OCI-LY1 (cell line): Measurements from ENCODE around the gene EIF3K.

ENCODE experiments used
- H2AFZ ChIP-seq: fragments of 200-600 bp; sonication (generic), shearing (Covaris generic); 2 replicates; pipeline ENCODE4 v1.6.0; 2014; ENCODE audit warnings: antibody characterized with exemption, mild to moderate bottlenecking, low read length
- H3F3A ChIP-seq: fragments of 200-600 bp; sonication (generic), shearing (Covaris generic); 2 replicates; pipeline ENCODE4 v1.6.0; 2014; ENCODE audit warnings: mild to moderate bottlenecking, antibody characterized with exemption, low read length, moderate library complexity; ENCODE audit not compliant: insufficient read depth
- H3K27ac ChIP-seq: fragments of 200-600 bp; sonication (generic); 2 replicates; pipeline ENCODE4 v1.5.1; 2014; ENCODE audit warnings: low read length, mixed run types, mild to moderate bottlenecking, low read depth; ENCODE audit not compliant: poor library complexity, severe bottlenecking
- H3K27me3 ChIP-seq: fragments of 200-600 bp; sonication (generic); 2 replicates; pipeline ENCODE4 v1.6.0; 2014; ENCODE audit warnings: antibody characterized with exemption, mild to moderate bottlenecking, low read length, moderate library complexity; ENCODE audit not compliant: insufficient read depth
- H3K36me3 ChIP-seq: fragments of 200-600 bp; sonication (generic); 2 replicates; pipeline ENCODE4 v1.6.1; 2014; ENCODE audit warnings: mild to moderate bottlenecking, antibody characterized with exemption, low read length, moderate library complexity, mixed read lengths; ENCODE audit not compliant: insufficient read depth
- H3K4me1 ChIP-seq: fragments of 200-600 bp; sonication (generic); 2 replicates; pipeline ENCODE4 v1.5.1; 2014; ENCODE audit warnings: mild to moderate bottlenecking, low read length, moderate library complexity; ENCODE audit not compliant: insufficient read depth, severe bottlenecking
- H3K4me2 ChIP-seq: fragments of 200-600 bp; sonication (generic), shearing (Covaris generic); 2 replicates; pipeline ENCODE4 v1.6.1; 2014; ENCODE audit warnings: low read length
- H3K4me3 ChIP-seq: fragments of 200-600 bp; sonication (generic); 2 replicates; pipeline ENCODE4 v1.5.1; 2014; ENCODE audit warnings: low read length, low read depth, mild to moderate bottlenecking, mixed read lengths; ENCODE audit not compliant: poor library complexity, severe bottlenecking
- H3K79me2 ChIP-seq: fragments of 200-600 bp; shearing (Covaris generic); 2 replicates; pipeline ENCODE4 v1.6.1; 2016; ENCODE audit warnings: mixed run types, low read length, mixed read lengths; ENCODE audit not compliant: insufficient read depth
- H3K9ac ChIP-seq: fragments of 200-600 bp; sonication (generic), shearing (Covaris generic); 2 replicates; pipeline ENCODE4 v1.6.1; 2014; ENCODE audit warnings: mild to moderate bottlenecking, low read length, mixed read lengths
- H3K9me2 ChIP-seq: fragments of 200-600 bp; sonication (generic), shearing (Covaris generic); 2 replicates; pipeline ENCODE4 v1.6.1; 2014; ENCODE audit warnings: low read depth, mild to moderate bottlenecking, low read length, mixed read lengths
- H3K9me3 ChIP-seq: fragments of 200-600 bp; shearing (Covaris generic); 2 replicates; pipeline ENCODE4 v1.6.1; 2014; ENCODE audit warnings: low read length, mixed read lengths
- H4K20me1 ChIP-seq: fragments of 200-600 bp; sonication (generic), shearing (Covaris generic); 2 replicates; pipeline ENCODE4 v1.6.0; 2016; ENCODE audit warnings: mild to moderate bottlenecking, low read length; ENCODE audit not compliant: insufficient read depth
- CTCF ChIP-seq: fragments of 200-600 bp; sonication (generic), shearing (Covaris generic); IDR thresholded peaks from 2 replicates; pipeline ENCODE4 v1.5.1; 2017; ENCODE audit warnings: mild to moderate bottlenecking, antibody characterized with exemption, low read length, moderate library complexity, mixed read lengths
- EZH2 ChIP-seq: fragments of 200-600 bp; sonication (generic), shearing (Covaris generic); IDR thresholded peaks from 2 replicates; pipeline ENCODE4 v1.8.0; 2017; ENCODE audit warnings: borderline replicate concordance, mixed run types, mild to moderate bottlenecking, antibody characterized with exemption, low read length, moderate library complexity, mixed read lengths

Gene EIF3K

GRCh38 chr19:38642176-38642575, 23.2 kb downstream of the EIF3K start:
- Histone ChIP-seq H2AFZ (no peak overlapping the region), H3K27ac (peak overlapping the region; percentile 39), H3K36me3 (no peaks in the 10 kb centered on the region; the same call in 1 of the 2 replicates), H3K4me1 (peaks cover 15% of the 10 kb centered on the region), H3K27me3 (no peaks in the 10 kb centered on the region), H3K4me3 (no peak overlapping the region), H3K9me3 (no peaks in the 10 kb centered on the region), H3K9ac (0 out of 2 replicates have a peak overlapping the region, but pooled peaks have one; percentile 31), H3K79me2 (no peaks in the 10 kb centered on the region), H3K9me2 (no peaks in the 10 kb centered on the region), H4K20me1 (no peaks in the 10 kb centered on the region), H3K4me2 (peak overlapping the region; percentile 36), H3F3A (no peaks in the 10 kb centered on the region)
- no peak for TF ChIP-seq CTCF
- TF ChIP-seq EZH2, result no peak

GRCh38 chr19:38644719-38645118, 25.7 kb downstream of the EIF3K start:
- Histone ChIP-seq H3K9me2 (no peaks in the 10 kb centered on the region), H4K20me1 (no peaks in the 10 kb centered on the region), H3K4me2 (no peak overlapping the region), H3F3A (no peaks in the 10 kb centered on the region), H3K9me3 (no peaks in the 10 kb centered on the region), H3K4me3 (no peak overlapping the region), H3K27me3 (no peaks in the 10 kb centered on the region), H3K4me1 (peaks cover 26% of the 10 kb centered on the region), H3K79me2 (peaks cover 21% of the 10 kb centered on the region), H3K9ac (no peak overlapping the region), H2AFZ (no peak overlapping the region), H3K36me3 (no peaks in the 10 kb centered on the region), H3K27ac (no peak overlapping the region)
- TF ChIP-seq CTCF (no peak), EZH2 (no peak)

GRCh38 chr19:38647368-38647965, 28.5 kb downstream of the EIF3K start, which contains the start of gene ACTN4:
TSS of gene ACTN4 (plus strand) at chr19:38647649. CDS start at chr19:38647746, 97 bp downstream.
- Histone ChIP-seq H2AFZ (0 out of 2 replicates have a peak within 1 kb of the TSS, but pooled peaks have one; percentile 90), H3K27me3 (no peaks in the 10 kb centered on the region), H3K79me2 (peaks cover 49% of the 10 kb centered on the region), H3K36me3 (no peaks in the 10 kb centered on the region), H3K4me2 (peak within 1 kb of the TSS; percentile 97), H3F3A (no peaks in the 10 kb centered on the region), H3K9me3 (no peaks in the 10 kb centered on the region), H3K9ac (peak within 1 kb of the TSS; percentile 96), H3K9me2 (no peaks in the 10 kb centered on the region), H3K4me1 (peaks cover 45% of the 10 kb centered on the region), H3K27ac (no peak within 1 kb of the TSS), H4K20me1 (no peaks in the 10 kb centered on the region), H3K4me3 (peak within 1 kb of the TSS; percentile 97)
- TF ChIP-seq CTCF, result no peak
- TF ChIP-seq EZH2, result no peak
